Trophoblast cell (in vitro differentiated cells and primary cell): Measurements from ENCODE around the gene MCIDAS.

ENCODE experiments used
- DNase-seq, 2 donors: peaks; one replicate each; pipeline ENCODE4 v3.0.0-alpha.2; 2016
- H2AFZ ChIP-seq: 2 replicates; pipeline ENCODE4 v1.6.1; 2013; ENCODE audit warnings: low read length, moderate library complexity, mild to moderate bottlenecking; ENCODE audit not compliant: insufficient read depth, poor library complexity
- H2AK5ac ChIP-seq: 2 replicates; pipeline ENCODE4 v1.6.1; 2013; ENCODE audit warnings: mild to moderate bottlenecking, low read length
- H2BK120ac ChIP-seq: 2 replicates; pipeline ENCODE4 v1.6.1; 2013; ENCODE audit warnings: low read length, mild to moderate bottlenecking, moderate library complexity; ENCODE audit not compliant: insufficient read depth, poor library complexity
- H2BK12ac ChIP-seq: 2 replicates; pipeline ENCODE4 v1.6.1; 2013; ENCODE audit warnings: mild to moderate bottlenecking, low read length, moderate library complexity
- H2BK5ac ChIP-seq: 2 replicates; pipeline ENCODE4 v1.6.1; 2013; ENCODE audit warnings: low read length, low read depth, moderate library complexity, mild to moderate bottlenecking; ENCODE audit not compliant: poor library complexity
- H3K14ac ChIP-seq: 2 replicates; pipeline ENCODE4 v1.6.1; 2013; ENCODE audit warnings: mild to moderate bottlenecking, low read length
- H3K18ac ChIP-seq: 2 replicates; pipeline ENCODE4 v1.6.1; 2013; ENCODE audit warnings: mild to moderate bottlenecking, low read length
- H3K23ac ChIP-seq: 2 replicates; pipeline ENCODE4 v1.6.1; 2013; ENCODE audit warnings: low read length
- H3K27ac ChIP-seq: 2 replicates; pipeline ENCODE4 v1.5.1; 2013; ENCODE audit warnings: low read depth, mild to moderate bottlenecking, inconsistent platforms, low read length, moderate library complexity
- H3K27me3 ChIP-seq: 2 replicates; pipeline ENCODE4 v1.6.1; 2013; ENCODE audit warnings: inconsistent platforms, mild to moderate bottlenecking, low read length, moderate library complexity; ENCODE audit not compliant: insufficient read depth
- H3K36me3 ChIP-seq, 2 experiments: 1 replicate in 1 of 2; 2 replicates in 1 of 2; pipeline ENCODE4 v1.6.1; 2013; ENCODE audit warnings: low read length in 2 of 2, mild to moderate bottlenecking in 2 of 2, moderate library complexity in 1 of 2; ENCODE audit not compliant: insufficient read depth in 2 of 2, control insufficient read depth in 1 of 2
- H3K4ac ChIP-seq: 2 replicates; pipeline ENCODE4 v1.6.1; 2013; ENCODE audit warnings: low read depth, mild to moderate bottlenecking, low read length, moderate library complexity
- H3K4me1 ChIP-seq, 2 experiments: 1 replicate in 1 of 2; 2 replicates in 1 of 2; pipeline ENCODE4 v1.6.1; 2013; ENCODE audit warnings: low read length in 2 of 2, mild to moderate bottlenecking in 2 of 2, moderate library complexity in 1 of 2; ENCODE audit not compliant: insufficient read depth in 2 of 2, control insufficient read depth in 1 of 2
- H3K4me2 ChIP-seq: 2 replicates; pipeline ENCODE4 v1.6.1; 2013; ENCODE audit warnings: inconsistent platforms, mild to moderate bottlenecking, low read length, moderate library complexity
- H3K4me3 ChIP-seq: 2 replicates; pipeline ENCODE4 v1.5.1; 2013; ENCODE audit warnings: mild to moderate bottlenecking, low read depth, low read length, inconsistent platforms
- H3K79me1 ChIP-seq: one replicate; pipeline ENCODE4 v1.6.1; 2013; ENCODE audit warnings: low read length
- H3K79me2 ChIP-seq: 2 replicates; pipeline ENCODE4 v1.6.1; 2013; ENCODE audit warnings: low read length, mild to moderate bottlenecking; ENCODE audit not compliant: control insufficient read depth, insufficient read depth, poor library complexity
- H3K9ac ChIP-seq: 2 replicates; pipeline ENCODE4 v1.6.1; 2013; ENCODE audit warnings: mild to moderate bottlenecking, low read length
- H3K9me3 ChIP-seq: 2 replicates; pipeline ENCODE4 v1.6.1; 2013; ENCODE audit warnings: low read depth, mild to moderate bottlenecking, control low read depth, inconsistent platforms, low read length; ENCODE audit not compliant: insufficient read depth
- H4K12ac ChIP-seq: 2 replicates; pipeline ENCODE4 v1.6.1; 2013; ENCODE audit warnings: low read depth, mild to moderate bottlenecking, low read length, moderate library complexity
- H4K8ac ChIP-seq: 2 replicates; pipeline ENCODE4 v1.6.1; 2013; ENCODE audit warnings: low read depth, mild to moderate bottlenecking, low read length, moderate library complexity
- H4K91ac ChIP-seq: one replicate; pipeline ENCODE4 v1.6.1; 2013; ENCODE audit warnings: low read depth, mild to moderate bottlenecking, low read length, moderate library complexity
- WGBS: extraction: QIAGEN DNeasy Blood & Tissue Kit; methylation state at CpG from one replicate; pipeline ENCODE4 v1.1.7; 2013; ENCODE audit warnings: missing lambda C conversion rate; ENCODE audit not compliant: insufficient read length, insufficient coverage; ENCODE audit errors: extremely low coverage; 5-methylcytosine and 5-hydroxymethylcytosine counted together

The MCIDAS gene

DNA sequence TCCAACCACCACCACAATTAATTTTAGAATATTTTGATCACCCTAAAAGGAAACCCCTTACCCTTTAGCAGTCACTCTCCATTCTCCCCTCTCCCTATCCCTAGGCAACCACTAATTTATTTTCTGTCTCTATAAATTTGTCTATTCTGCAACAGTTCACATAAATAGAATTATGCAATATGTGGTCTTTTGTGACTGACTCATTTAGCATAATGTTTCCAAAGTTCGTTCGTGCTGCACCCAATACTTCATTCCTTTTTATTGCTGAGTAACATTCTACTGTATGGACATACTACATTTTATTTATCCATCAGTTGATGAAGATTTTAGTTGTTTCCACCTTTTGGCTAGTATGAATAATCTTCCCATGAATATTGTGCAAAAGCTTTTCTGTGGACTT, 36.0 kb downstream of the MCIDAS start:
- H3K79me1 ChIP-seq: no peaks in the 10 kb centered on the region
- H3K18ac ChIP-seq: no peak overlapping the region
- no peaks in the 10 kb centered on the region for H3K79me2 ChIP-seq
- H2BK5ac ChIP-seq: no peak overlapping the region
- no peak overlapping the region for H3K4me2 ChIP-seq
- H4K12ac ChIP-seq: no peak overlapping the region
- H4K8ac ChIP-seq: no peak overlapping the region
- H3K4me1 ChIP-seq: no peaks in the 10 kb centered on the region
- H3K27ac ChIP-seq: no peak overlapping the region
- H3K23ac ChIP-seq: no peak overlapping the region
- H3K27me3 ChIP-seq: no peaks in the 10 kb centered on the region
- no peak overlapping the region for H2AFZ ChIP-seq
- no peak overlapping the region for H2BK12ac ChIP-seq
- no peak overlapping the region for H3K9ac ChIP-seq
- no peaks in the 10 kb centered on the region for H3K9me3 ChIP-seq
- DNase-seq: no peak
- no peak overlapping the region for H2AK5ac ChIP-seq
- no peak overlapping the region for H2BK120ac ChIP-seq
- H3K4me3 ChIP-seq: no peak overlapping the region
- no CpG with 5 or more reads among the region's 2 CpGs for WGBS
- no peaks in the 10 kb centered on the region for H3K36me3 ChIP-seq
- no peak overlapping the region for H4K91ac ChIP-seq
- no peak overlapping the region for H3K4ac ChIP-seq
- H3K14ac ChIP-seq: no peak overlapping the region

DNA sequence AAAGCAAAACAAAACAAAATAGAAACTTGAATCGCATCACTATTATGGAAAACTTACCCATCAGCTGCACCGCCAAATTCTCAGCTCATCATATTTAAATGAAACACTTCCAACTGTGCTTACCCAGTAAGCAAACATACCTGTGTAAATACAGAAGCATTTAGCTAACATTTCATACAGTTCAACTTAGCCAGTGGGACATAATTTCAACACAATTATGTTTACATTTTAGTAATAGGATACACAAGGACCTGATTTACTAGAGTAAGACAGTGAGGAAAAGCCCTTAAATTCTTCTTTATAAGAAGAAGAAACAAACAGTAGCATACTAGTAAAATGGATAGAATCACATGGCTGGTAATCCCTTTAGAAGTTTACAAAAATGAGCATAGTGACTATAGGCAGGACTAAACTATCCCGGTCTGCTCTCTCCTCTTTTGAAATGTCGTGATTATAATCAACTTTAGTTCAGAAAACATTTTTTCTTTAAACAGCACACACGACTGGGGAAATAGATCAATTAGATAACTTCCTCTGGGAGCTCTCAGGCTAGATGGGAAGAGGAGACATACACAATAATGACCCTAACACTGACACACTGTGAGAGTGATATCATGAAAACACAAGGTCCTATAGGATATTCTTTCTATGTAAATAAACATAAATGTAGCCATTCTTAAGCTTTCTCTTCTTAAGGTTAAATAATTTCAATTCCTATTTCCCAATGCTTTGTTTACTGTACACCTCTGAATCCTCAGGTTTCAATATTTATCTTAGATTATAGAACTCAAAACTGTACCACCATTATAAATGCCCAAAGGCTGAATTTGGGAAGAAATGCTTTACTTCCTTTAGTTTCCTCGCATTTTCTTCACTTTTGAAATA, 38.2 kb downstream of the MCIDAS start:
- H3K9me3 ChIP-seq: no peaks in the 10 kb centered on the region
- DNase-seq: no peak
- H3K18ac ChIP-seq: no peak overlapping the region
- H2BK5ac ChIP-seq: no peak overlapping the region
- no peak overlapping the region for H3K4me2 ChIP-seq
- no peaks in the 10 kb centered on the region for H3K36me3 ChIP-seq
- H2AFZ ChIP-seq: no peak overlapping the region
- H3K23ac ChIP-seq: no peak overlapping the region
- H3K14ac ChIP-seq: no peak overlapping the region
- H3K4me3 ChIP-seq: no peak overlapping the region
- H4K91ac ChIP-seq: no peak overlapping the region
- H3K79me1 ChIP-seq: no peaks in the 10 kb centered on the region
- no peak overlapping the region for H4K12ac ChIP-seq
- H3K79me2 ChIP-seq: no peaks in the 10 kb centered on the region
- H3K9ac ChIP-seq: no peak overlapping the region
- no peak overlapping the region for H2BK120ac ChIP-seq
- H2BK12ac ChIP-seq: no peak overlapping the region
- no peak overlapping the region for H3K27ac ChIP-seq
- H2AK5ac ChIP-seq: no peak overlapping the region
- H3K4ac ChIP-seq: no peak overlapping the region
- H3K4me1 ChIP-seq: no peaks in the 10 kb centered on the region
- H3K27me3 ChIP-seq: no peaks in the 10 kb centered on the region
- no peak overlapping the region for H4K8ac ChIP-seq
- no CpG with 5 or more reads among the region's 6 CpGs for WGBS

DNA sequence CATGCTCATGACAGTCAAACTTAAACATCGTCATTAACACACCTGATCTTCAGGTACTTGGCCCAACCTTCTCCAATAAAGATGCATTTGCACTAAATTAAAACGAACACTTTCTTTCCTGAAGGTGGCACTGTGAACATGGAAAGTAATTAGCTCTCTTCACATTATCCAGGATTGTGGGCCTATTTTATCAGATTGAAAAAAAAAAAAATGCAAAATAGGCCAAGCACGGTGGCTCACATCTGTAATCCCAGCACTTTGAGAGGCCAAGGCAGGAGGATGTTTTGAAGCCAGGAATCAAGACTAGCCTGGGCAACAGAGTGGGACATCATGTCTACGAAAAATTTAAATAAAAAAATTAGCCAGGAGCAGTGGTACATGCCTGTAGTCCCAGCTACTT, 39.7 kb downstream of the MCIDAS start:
- Histone ChIP-seq H2BK120ac (no peak overlapping the region), H3K79me1 (no peaks in the 10 kb centered on the region), H3K27me3 (no peaks in the 10 kb centered on the region), H3K4me1 (no peaks in the 10 kb centered on the region), H2BK12ac (no peak overlapping the region), H3K4me3 (no peak overlapping the region), H4K12ac (no peak overlapping the region), H3K18ac (no peak overlapping the region), H4K8ac (no peak overlapping the region), H3K79me2 (no peaks in the 10 kb centered on the region), H3K27ac (no peak overlapping the region), H4K91ac (no peak overlapping the region), H2AFZ (no peak overlapping the region), H3K9me3 (no peaks in the 10 kb centered on the region), H3K36me3 (no peaks in the 10 kb centered on the region), H3K23ac (no peak overlapping the region), H3K4me2 (no peak overlapping the region), H3K14ac (no peak overlapping the region), H2BK5ac (no peak overlapping the region), H2AK5ac (no peak overlapping the region), H3K9ac (no peak overlapping the region), H3K4ac (no peak overlapping the region)
- peak in 1 of 2 donors; percentile 46 for DNase-seq
- no CpG with 5 or more reads among the region's 4 CpGs for WGBS

- H3K79me2 ChIP-seq: no peaks in the 10 kb centered on the region
- no peak overlapping the region for H2BK120ac ChIP-seq
- H2BK12ac ChIP-seq: no peak overlapping the region
- no CpG with 5 or more reads among the region's 1 CpG for WGBS
- H3K4me2 ChIP-seq: no peak overlapping the region
- H3K23ac ChIP-seq: no peak overlapping the region
- no peak overlapping the region for H2BK5ac ChIP-seq
- H3K4ac ChIP-seq: no peak overlapping the region
- H3K27ac ChIP-seq: no peak overlapping the region
- DNase-seq: peak in 1 of 2 donors; percentile 15
- H4K8ac ChIP-seq: no peak overlapping the region
- no peaks in the 10 kb centered on the region for H3K9me3 ChIP-seq
- H3K4me3 ChIP-seq: no peak overlapping the region
- no peak overlapping the region for H2AK5ac ChIP-seq
- no peak overlapping the region for H4K91ac ChIP-seq
- H3K36me3 ChIP-seq: no peaks in the 10 kb centered on the region
- peaks cover 0 to 6% of the 10 kb centered on the region in 2 experiments for H3K4me1 ChIP-seq
- no peak overlapping the region for H3K9ac ChIP-seq
- peaks cover 16% of the 10 kb centered on the region for H3K27me3 ChIP-seq
- H3K14ac ChIP-seq: no peak overlapping the region
- H4K12ac ChIP-seq: no peak overlapping the region
- H3K18ac ChIP-seq: no peak overlapping the region
- no peak overlapping the region for H2AFZ ChIP-seq
- no peaks in the 10 kb centered on the region for H3K79me1 ChIP-seq
Measured at GRCh38 chr5:55180016-55180415, 47.1 kb downstream of the MCIDAS start.
